HCT116 (cell line): ENCODE data around the gene NAV3. TPM values are rescaled to one million over a fixed set of nuclear protein-coding genes. Genes with fewer than 3 reads are reported as not detected.

Experiments used
- ATAC-seq: fragments of 200-7000 bp; cut with Tn5 transposase; 2 replicates; pipeline ENCODE4 v1.9.1; 2020; ENCODE audit warnings: mild to moderate bottlenecking, moderate library complexity
- BruUV-seq: library from RNA; stranded (reverse); fragments of 400-500 nt; replicated peaks from 2 replicates; lab custom pipeline; 2021; lab: Mats Ljungman, UMichigan
- CTCF ChIA-PET: fragments of 300-600 bp; sonication (Branson Sonifier 250); formaldehyde crosslinking; loops from one replicate; lab custom pipeline; 2021; ENCODE audit warnings: antibody characterized with exemption; lab: Charles Lee
- POLR2A ChIA-PET: fragments of 300-600, 350-600 bp; sonication (Branson Sonifier 250); formaldehyde crosslinking; loops from one replicate; lab custom pipeline; 2021; ENCODE audit warnings: antibody characterized with exemption; lab: Charles Lee
- RAD21 ChIA-PET, 2 experiments: fragments of 300-600 bp; sonication (Branson Sonifier 250); formaldehyde crosslinking; loops; one replicate each; lab custom pipeline; 2023; ENCODE audit warnings: low total read pairs in 2 of 2; ENCODE audit not compliant: uncharacterized antibody in 2 of 2, unreplicated experiment in 2 of 2, low non-redundant PET in 1 of 2; lab: Charles Lee
- DNase-seq: peaks from one replicate; pipeline ENCODE4 v3.0.0-alpha.2; 2010; ENCODE audit warnings: low read depth, low spot score
- H2AFZ ChIP-seq: fragments of 200-600 bp; shearing (Covaris generic), sonication (generic); 2 replicates; pipeline ENCODE4 v1.6.1; 2017; ENCODE audit warnings: low read depth, mixed run types, mixed read lengths, antibody characterized with exemption, low read length; ENCODE audit not compliant: poor library complexity, severe bottlenecking
- H3K27ac ChIP-seq: 2 replicates; pipeline ENCODE4 v1.5.1; 2012; ENCODE audit warnings: low read depth, low read length
- H3K27me3 ChIP-seq: fragments of 200-600 bp; sonication (generic); 2 replicates; pipeline ENCODE4 v1.6.1; 2016; ENCODE audit warnings: mixed run types, low read length, mixed read lengths; ENCODE audit not compliant: insufficient read depth
- H3K36me3 ChIP-seq, 2 experiments: fragments of 200-500 bp in 1 of 2; fragments of 200-600 bp in 1 of 2; sonication (Bioruptor generic) in 1 of 2; sonication (generic) in 1 of 2; 2 replicates each; pipeline versions ENCODE4 v1.5.1 to v1.6.1; 2014 to 2016; ENCODE audit warnings: low read length in 2 of 2, inconsistent platforms in 1 of 2, mixed read lengths in 1 of 2, mixed run types in 1 of 2; ENCODE audit not compliant: insufficient read depth in 2 of 2, control insufficient read depth in 1 of 2
- H3K4me1 ChIP-seq, 2 experiments: fragments of 200-600 bp in 1 of 2; sonication (generic) in 1 of 2; 2 replicates each; pipeline versions ENCODE4 v1.5.1 to v1.6.1; 2012 to 2017; ENCODE audit warnings: low read length in 2 of 2, inconsistent platforms in 1 of 2, mild to moderate bottlenecking in 1 of 2, mixed read lengths in 1 of 2, mixed run types in 1 of 2, moderate library complexity in 1 of 2; ENCODE audit not compliant: insufficient read depth in 2 of 2, control insufficient read depth in 1 of 2
- H3K4me2 ChIP-seq: fragments of 200-600 bp; sonication (generic); 2 replicates; pipeline ENCODE4 v1.6.1; 2017; ENCODE audit warnings: mixed run types, low read length, mixed read lengths
- H3K4me3 ChIP-seq, 2 experiments: fragments of 200-600 bp in 1 of 2; sonication (generic) in 1 of 2; replicated peaks in 1 of 2; 2 replicates each; pipeline ENCODE4 v1.5.1; 2011 to 2016; ENCODE audit warnings: low read length in 2 of 2, control low read depth in 1 of 2, low read depth in 1 of 2, mild to moderate bottlenecking in 1 of 2, mixed read lengths in 1 of 2, mixed run types in 1 of 2
- H3K79me2 ChIP-seq: fragments of 200-600 bp; sonication (generic); 2 replicates; pipeline ENCODE4 v1.6.1; 2017; ENCODE audit warnings: mild to moderate bottlenecking, mixed run types, low read length, moderate library complexity, mixed read lengths; ENCODE audit not compliant: insufficient read depth
- H3K9ac ChIP-seq: fragments of 200-600 bp; sonication (generic); 2 replicates; pipeline ENCODE4 v1.6.1; 2016; ENCODE audit warnings: low read length, mixed read lengths
- H3K9me2 ChIP-seq: fragments of 200-600 bp; sonication (generic), shearing (Covaris generic); 2 replicates; pipeline ENCODE4 v1.6.1; 2017; ENCODE audit warnings: mixed run types, mild to moderate bottlenecking, moderate library complexity; ENCODE audit not compliant: insufficient read depth
- H3K9me3 ChIP-seq, 2 experiments: fragments of 200-500 bp in 1 of 2; fragments of 200-600 bp in 1 of 2; sonication (Bioruptor generic) in 1 of 2; sonication (generic) in 1 of 2; 2 replicates each; pipeline ENCODE4 v1.6.1; 2014 to 2017; ENCODE audit warnings: low read length in 2 of 2, mixed read lengths in 2 of 2, inconsistent platforms in 1 of 2, low read depth in 1 of 2, mild to moderate bottlenecking in 1 of 2, mixed run types in 1 of 2, moderate library complexity in 1 of 2; ENCODE audit not compliant: control insufficient read depth in 1 of 2, insufficient read depth in 1 of 2
- H4K20me1 ChIP-seq: fragments of 200-600 bp; sonication (generic), shearing (Covaris generic); 2 replicates; pipeline ENCODE4 v1.6.1; 2017; ENCODE audit warnings: mixed run types, mild to moderate bottlenecking, moderate library complexity; ENCODE audit not compliant: insufficient read depth
- CBX3 ChIP-seq: IDR thresholded peaks from 2 replicates; pipeline ENCODE4 v1.6.1; 2012; ENCODE audit warnings: low read depth
- CEBPB ChIP-seq: IDR thresholded peaks from 2 replicates; pipeline ENCODE4 v1.6.1; 2012; ENCODE audit warnings: low read depth
- EGR1 ChIP-seq: IDR thresholded peaks from 2 replicates; pipeline ENCODE4 v1.6.1; 2012; ENCODE audit warnings: low read depth
- ELF1 ChIP-seq: IDR thresholded peaks from 2 replicates; pipeline ENCODE4 v1.6.1; 2012; ENCODE audit warnings: low read depth, borderline replicate concordance
- FOSL1 ChIP-seq: IDR thresholded peaks from 2 replicates; pipeline ENCODE4 v1.6.1; 2012; ENCODE audit warnings: low read depth
- JUND ChIP-seq: IDR thresholded peaks from 2 replicates; pipeline ENCODE4 v1.6.1; 2012
- MAX ChIP-seq: IDR thresholded peaks from 2 replicates; pipeline ENCODE4 v1.6.1; 2012
- SP1 ChIP-seq: IDR thresholded peaks from 2 replicates; pipeline ENCODE4 v1.6.1; 2012; ENCODE audit warnings: low read depth
- TCF7L2 ChIP-seq: IDR thresholded peaks from 2 replicates; pipeline ENCODE4 v1.7.0; 2011; ENCODE audit warnings: borderline replicate concordance, inconsistent platforms; ENCODE audit not compliant: insufficient read depth, insufficient read length; ENCODE audit errors: extremely low read depth
- YY1 ChIP-seq: IDR thresholded peaks from 2 replicates; pipeline ENCODE4 v1.6.1; 2011; ENCODE audit warnings: low read length, low read depth, moderate library complexity, mild to moderate bottlenecking; ENCODE audit not compliant: insufficient replicate concordance; ENCODE audit errors: extremely low read depth
- ZBTB33 ChIP-seq: IDR thresholded peaks from 2 replicates; pipeline ENCODE4 v1.6.1; 2011; ENCODE audit warnings: mild to moderate bottlenecking, low read length, moderate library complexity; ENCODE audit not compliant: insufficient replicate concordance; ENCODE audit errors: extremely low read depth
- ZFX ChIP-seq: fragments of 450-650 bp; IDR thresholded peaks from 2 replicates; pipeline ENCODE4 v1.6.1; 2017
- ZNF274 ChIP-seq: fragments of 200-500 bp; sonication (Bioruptor generic); IDR thresholded peaks from 2 replicates; pipeline ENCODE4 v1.6.1; 2014; ENCODE audit warnings: mild to moderate bottlenecking, low read depth, low read length, inconsistent platforms
- intact Hi-C: fragments of 100-400 bp; cut with micrococcal nuclease; formaldehyde crosslinking; loops from 2 replicates; pipeline ENCODE4 v1.10.0; 2022
- total RNA-seq: library from RNA; stranded (reverse); gene quantifications from one replicate; pipeline ENCODE4 v1.2.1, GENCODE V29; 2021; ENCODE audit not compliant: unreplicated experiment

NAV3 gene
- total RNA-seq, 1 experiment from 2014 or later: 7.8 TPM

DNA sequence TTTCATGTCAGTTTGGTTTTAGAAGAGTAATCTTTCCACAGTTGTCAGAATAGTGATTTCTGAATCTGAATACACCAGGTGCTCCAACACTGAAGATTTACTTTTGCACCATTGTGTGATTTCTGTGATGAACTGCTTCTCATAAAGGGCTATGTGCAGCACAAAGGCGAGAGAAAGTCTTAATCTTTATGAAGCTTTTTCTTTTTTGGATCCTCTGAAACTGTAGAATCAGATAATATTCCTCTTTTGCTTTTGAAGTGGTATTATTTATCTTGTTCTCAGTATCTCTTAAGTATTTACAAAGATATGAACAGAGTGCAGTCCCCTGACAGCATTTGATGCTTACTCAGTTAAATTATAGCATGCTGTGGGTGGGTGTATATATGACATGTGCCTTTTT is 207.8 kb downstream of the NAV3 start:
- ATAC-seq (no peak), DNase-seq (no peak)
- no peaks in the 10 kb centered on the region for H3K36me3 ChIP-seq
- H3K9ac ChIP-seq: no peak overlapping the region
- no peaks in the 10 kb centered on the region for H3K27me3 ChIP-seq
- no peak overlapping the region for H3K4me2 ChIP-seq
- H3K79me2 ChIP-seq: no peaks in the 10 kb centered on the region
- no peaks in the 10 kb centered on the region for H3K9me2 ChIP-seq
- no peak overlapping the region for H3K4me3 ChIP-seq
- ChIA-PET CTCF (no interaction called here), RAD21 (no interaction called here), POLR2A (no interaction called here)
- H3K9me3 ChIP-seq: no peaks in the 10 kb centered on the region
- intact Hi-C loops: no loop called here
- no peaks in the 10 kb centered on the region for H3K4me1 ChIP-seq
- no peaks in the 10 kb centered on the region for H4K20me1 ChIP-seq
- BruUV-seq: no TSS peak
- no peak overlapping the region for H2AFZ ChIP-seq
- TF ChIP-seq FOSL1: no peak
- TF ChIP-seq ZBTB33: no peak
- TF ChIP-seq MAX: no peak
- TF ChIP-seq SP1: no peak
- no peak for TF ChIP-seq ELF1
- TF ChIP-seq CBX3: no peak
- TF ChIP-seq ZNF274: no peak
- no peak for TF ChIP-seq CEBPB
- TF ChIP-seq EGR1: no peak
- TF ChIP-seq TCF7L2: no peak
- no peak for TF ChIP-seq JUND
- no peak for TF ChIP-seq YY1
- no peak for TF ChIP-seq ZFX
- H3K27ac ChIP-seq: no peak overlapping the region
